Panc1 (cell line): ENCODE data around the gene SLCO3A1. TPM values are rescaled to one million over a fixed set of nuclear protein-coding genes. Genes with fewer than 3 reads are reported as not detected.

Source experiments
- ATAC-seq: fragments of 200-7000 bp; cut with Tn5 transposase; 2 replicates; pipeline ENCODE4 v1.9.1; 2020; ENCODE audit warnings: mild to moderate bottlenecking, moderate library complexity
- BruUV-seq: library from RNA; stranded (reverse); fragments of 400-500 nt; replicated peaks from 2 replicates; lab custom pipeline; 2021; lab: Mats Ljungman, UMichigan
- CTCF ChIA-PET: fragments of 300-600 bp; sonication (Branson Sonifier 250); formaldehyde crosslinking; loops from one replicate; lab custom pipeline; 2022; ENCODE audit warnings: antibody characterized with exemption; lab: Charles Lee
- POLR2A ChIA-PET: fragments of 300-600 bp; sonication (Branson Sonifier 250); formaldehyde crosslinking; loops from one replicate; lab custom pipeline; 2022; ENCODE audit warnings: antibody characterized with exemption; lab: Charles Lee
- DNase-seq: peaks from one replicate; pipeline ENCODE4 v3.0.0-alpha.2; 2010; ENCODE audit warnings: low read depth, low spot score
- H3K27ac ChIP-seq: 2 replicates; pipeline ENCODE4 v1.5.1; 2011; ENCODE audit warnings: mild to moderate bottlenecking, low read length, inconsistent platforms
- H3K27me3 ChIP-seq: fragments of 200-500 bp; sonication (Bioruptor generic); 2 replicates; pipeline ENCODE4 v1.6.0; 2014; ENCODE audit warnings: low read length, inconsistent platforms; ENCODE audit not compliant: control insufficient read depth, insufficient read depth
- H3K36me3 ChIP-seq: fragments of 200-500 bp; sonication (Bioruptor generic); 2 replicates; pipeline ENCODE4 v1.5.1; 2014; ENCODE audit warnings: inconsistent platforms, mild to moderate bottlenecking, low read length, moderate library complexity; ENCODE audit not compliant: control insufficient read depth, insufficient read depth
- H3K4me1 ChIP-seq: 2 replicates; pipeline ENCODE4 v1.5.1; 2011; ENCODE audit warnings: inconsistent platforms, mild to moderate bottlenecking, low read length, moderate library complexity; ENCODE audit not compliant: control insufficient read depth, insufficient read depth
- H3K4me3 ChIP-seq, 2 experiments: 2 replicates each; pipeline ENCODE4 v1.5.1; 2011 to 2012; ENCODE audit warnings: low read depth in 2 of 2, low read length in 2 of 2, mild to moderate bottlenecking in 2 of 2, inconsistent platforms in 1 of 2, moderate library complexity in 1 of 2
- H3K9me3 ChIP-seq: fragments of 200-500 bp; sonication (Bioruptor generic); 2 replicates; pipeline ENCODE4 v1.5.1; 2014; ENCODE audit warnings: low read depth, mild to moderate bottlenecking, inconsistent platforms, low read length, moderate library complexity; ENCODE audit not compliant: control insufficient read depth, insufficient read depth
- POLR2AphosphoS5 ChIP-seq: IDR thresholded peaks from 2 replicates; pipeline ENCODE4 v1.6.1; 2012; ENCODE audit warnings: mild to moderate bottlenecking, low read depth, low read length, moderate library complexity
- SIN3A ChIP-seq: IDR thresholded peaks from 2 replicates; pipeline ENCODE4 v1.6.1; 2012; ENCODE audit warnings: low read depth, mild to moderate bottlenecking, low read length, moderate library complexity, borderline replicate concordance; ENCODE audit not compliant: insufficient read depth
- TCF7L2 ChIP-seq: IDR thresholded peaks from 2 replicates; pipeline ENCODE4 v1.6.1; 2011; ENCODE audit warnings: mild to moderate bottlenecking, low read depth, low read length, inconsistent platforms
- in situ Hi-C: cut with HindIII; loops from 2 replicates; pipeline ENCODE4 v1.10.0; 2016; ENCODE audit warnings: low sequenced_read_pairs, low pct_unique_long_range_greater_than_20kb
- intact Hi-C: fragments of 100-400 bp; cut with micrococcal nuclease; formaldehyde crosslinking; loops from one replicate; pipeline ENCODE4 v1.10.0; 2022; ENCODE audit not compliant: unreplicated experiment
- total RNA-seq: library from RNA; stranded (reverse); gene quantifications from one replicate; pipeline ENCODE4 v1.2.1, GENCODE V29; 2021; ENCODE audit not compliant: unreplicated experiment
- TF ChIP-seq, protein P1 (sequence below), 2 experiments: IDR thresholded peaks; 2 replicates each; pipeline ENCODE4 v1.6.1; 2011 to 2012; ENCODE audit warnings: low read depth in 2 of 2, control low read depth in 1 of 2, low read length in 1 of 2, mild to moderate bottlenecking in 1 of 2, moderate library complexity in 1 of 2; ENCODE audit not compliant: insufficient read depth in 1 of 2
- TF ChIP-seq, protein P2 (sequence below): fragments of 450-650 bp; IDR thresholded peaks from 2 replicates; pipeline ENCODE4 v1.5.1; 2017; ENCODE audit warnings: mild to moderate bottlenecking

Gene SLCO3A1
- total RNA-seq, 1 experiment from 2014 or later = 20.6 TPM

GRCh38 chr15:91865486-91865885 is 12.0 kb downstream of the SLCO3A1 start:
- DNase-seq = no peak
- no peaks in the 10 kb centered on the region for H3K27me3 ChIP-seq
- peaks cover 50% of the 10 kb centered on the region for H3K4me1 ChIP-seq
- intact Hi-C loops (no loop called here), in situ Hi-C loops (no loop called here)
- no peaks in the 10 kb centered on the region for H3K9me3 ChIP-seq
- peak overlapping the region; percentile 82 for H3K27ac ChIP-seq
- H3K4me3 ChIP-seq = no peak overlapping the region
- no TSS peak for BruUV-seq
- TF ChIP-seq, protein P1, sequence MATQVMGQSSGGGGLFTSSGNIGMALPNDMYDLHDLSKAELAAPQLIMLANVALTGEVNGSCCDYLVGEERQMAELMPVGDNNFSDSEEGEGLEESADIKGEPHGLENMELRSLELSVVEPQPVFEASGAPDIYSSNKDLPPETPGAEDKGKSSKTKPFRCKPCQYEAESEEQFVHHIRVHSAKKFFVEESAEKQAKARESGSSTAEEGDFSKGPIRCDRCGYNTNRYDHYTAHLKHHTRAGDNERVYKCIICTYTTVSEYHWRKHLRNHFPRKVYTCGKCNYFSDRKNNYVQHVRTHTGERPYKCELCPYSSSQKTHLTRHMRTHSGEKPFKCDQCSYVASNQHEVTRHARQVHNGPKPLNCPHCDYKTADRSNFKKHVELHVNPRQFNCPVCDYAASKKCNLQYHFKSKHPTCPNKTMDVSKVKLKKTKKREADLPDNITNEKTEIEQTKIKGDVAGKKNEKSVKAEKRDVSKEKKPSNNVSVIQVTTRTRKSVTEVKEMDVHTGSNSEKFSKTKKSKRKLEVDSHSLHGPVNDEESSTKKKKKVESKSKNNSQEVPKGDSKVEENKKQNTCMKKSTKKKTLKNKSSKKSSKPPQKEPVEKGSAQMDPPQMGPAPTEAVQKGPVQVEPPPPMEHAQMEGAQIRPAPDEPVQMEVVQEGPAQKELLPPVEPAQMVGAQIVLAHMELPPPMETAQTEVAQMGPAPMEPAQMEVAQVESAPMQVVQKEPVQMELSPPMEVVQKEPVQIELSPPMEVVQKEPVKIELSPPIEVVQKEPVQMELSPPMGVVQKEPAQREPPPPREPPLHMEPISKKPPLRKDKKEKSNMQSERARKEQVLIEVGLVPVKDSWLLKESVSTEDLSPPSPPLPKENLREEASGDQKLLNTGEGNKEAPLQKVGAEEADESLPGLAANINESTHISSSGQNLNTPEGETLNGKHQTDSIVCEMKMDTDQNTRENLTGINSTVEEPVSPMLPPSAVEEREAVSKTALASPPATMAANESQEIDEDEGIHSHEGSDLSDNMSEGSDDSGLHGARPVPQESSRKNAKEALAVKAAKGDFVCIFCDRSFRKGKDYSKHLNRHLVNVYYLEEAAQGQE (IDR thresholded peaks at IDR 0.05; ENCODE audit: insufficient read depth in 1 of 2, low read depth in 2 of 2, low read length in 1 of 2) = no peak
- TF ChIP-seq POLR2AphosphoS5 (no peak), SIN3A (no peak), TCF7L2 (no peak)
- TF ChIP-seq, protein P2, sequence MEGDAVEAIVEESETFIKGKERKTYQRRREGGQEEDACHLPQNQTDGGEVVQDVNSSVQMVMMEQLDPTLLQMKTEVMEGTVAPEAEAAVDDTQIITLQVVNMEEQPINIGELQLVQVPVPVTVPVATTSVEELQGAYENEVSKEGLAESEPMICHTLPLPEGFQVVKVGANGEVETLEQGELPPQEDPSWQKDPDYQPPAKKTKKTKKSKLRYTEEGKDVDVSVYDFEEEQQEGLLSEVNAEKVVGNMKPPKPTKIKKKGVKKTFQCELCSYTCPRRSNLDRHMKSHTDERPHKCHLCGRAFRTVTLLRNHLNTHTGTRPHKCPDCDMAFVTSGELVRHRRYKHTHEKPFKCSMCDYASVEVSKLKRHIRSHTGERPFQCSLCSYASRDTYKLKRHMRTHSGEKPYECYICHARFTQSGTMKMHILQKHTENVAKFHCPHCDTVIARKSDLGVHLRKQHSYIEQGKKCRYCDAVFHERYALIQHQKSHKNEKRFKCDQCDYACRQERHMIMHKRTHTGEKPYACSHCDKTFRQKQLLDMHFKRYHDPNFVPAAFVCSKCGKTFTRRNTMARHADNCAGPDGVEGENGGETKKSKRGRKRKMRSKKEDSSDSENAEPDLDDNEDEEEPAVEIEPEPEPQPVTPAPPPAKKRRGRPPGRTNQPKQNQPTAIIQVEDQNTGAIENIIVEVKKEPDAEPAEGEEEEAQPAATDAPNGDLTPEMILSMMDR = no peak
- CTCF ChIA-PET = no interaction called here
- POLR2A ChIA-PET = no interaction called here
- ATAC-seq = no peak
- H3K36me3 ChIP-seq = no peaks in the 10 kb centered on the region

GRCh38 chr15:91865950-91866349 is 12.4 kb downstream of the SLCO3A1 start:
- no TSS peak for BruUV-seq
- no peak overlapping the region for H3K4me3 ChIP-seq
- no peaks in the 10 kb centered on the region for H3K36me3 ChIP-seq
- no peak for TF ChIP-seq SIN3A
- no peak for TF ChIP-seq TCF7L2
- TF ChIP-seq, protein P2 = no peak
- TF ChIP-seq, protein P1 (IDR thresholded peaks at IDR 0.05; ENCODE audit: insufficient read depth in 1 of 2, low read depth in 2 of 2, low read length in 1 of 2) = no peak
- TF ChIP-seq POLR2AphosphoS5 = no peak
- H3K27ac ChIP-seq = peak overlapping the region; percentile 82
- ATAC-seq = no peak
- in situ Hi-C loops = no loop called here
- intact Hi-C loops = no loop called here
- DNase-seq = no peak
- H3K9me3 ChIP-seq = no peaks in the 10 kb centered on the region
- ChIA-PET CTCF (no interaction called here), POLR2A (interaction anchor here (0.6 kb wide), 1 partner anchor 53 kb away, joined by 3 read pairs; no protein-coding TSS in a partner anchor)
- peaks cover 50% of the 10 kb centered on the region for H3K4me1 ChIP-seq
- no peaks in the 10 kb centered on the region for H3K27me3 ChIP-seq
